Activated CD8-positive, alpha-beta memory T cell treated with anti-CD3 and anti-CD28 coated beads, Interleukin-2, amount 50 U/mL, for 24 hours (primary cell): ENCODE results near the gene PRRG2.

ENCODE experiments used
- DNase-seq: peaks from one replicate; pipeline ENCODE4 v3.0.0-alpha.2; 2020; ENCODE audit errors: extremely low read depth

Gene PRRG2

DNA sequence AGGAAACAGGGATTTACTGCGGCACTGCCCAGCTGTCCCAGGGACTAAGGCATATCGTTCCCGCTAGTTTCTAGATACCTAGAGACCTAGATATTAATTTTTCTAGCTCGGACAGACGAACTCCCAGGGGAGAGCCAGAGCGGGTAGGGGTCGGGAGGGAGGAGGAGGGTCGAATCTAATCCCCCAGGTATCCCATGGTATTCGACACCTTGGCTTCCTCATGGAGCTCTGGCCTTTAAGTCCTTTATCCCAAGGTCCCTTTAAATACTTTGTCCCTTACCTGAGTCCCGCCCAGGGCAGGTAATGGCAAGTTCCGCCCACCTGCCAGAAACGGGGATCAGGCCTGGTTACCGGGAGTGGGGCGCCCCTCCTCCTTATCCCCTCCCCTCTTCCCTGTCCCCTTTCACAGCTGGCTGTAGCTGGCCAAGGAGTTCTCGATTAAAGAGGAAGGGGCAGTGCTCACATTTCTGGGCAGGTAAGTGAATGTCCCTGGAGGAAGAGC, at the start of gene PRRG2:
Gene PRRG2 (plus strand): TSS at position 310 of the 502 bp plus-strand sequence. CDS start 1,904 bp downstream, outside the sequence.
- DNase-seq = no peak

DNA sequence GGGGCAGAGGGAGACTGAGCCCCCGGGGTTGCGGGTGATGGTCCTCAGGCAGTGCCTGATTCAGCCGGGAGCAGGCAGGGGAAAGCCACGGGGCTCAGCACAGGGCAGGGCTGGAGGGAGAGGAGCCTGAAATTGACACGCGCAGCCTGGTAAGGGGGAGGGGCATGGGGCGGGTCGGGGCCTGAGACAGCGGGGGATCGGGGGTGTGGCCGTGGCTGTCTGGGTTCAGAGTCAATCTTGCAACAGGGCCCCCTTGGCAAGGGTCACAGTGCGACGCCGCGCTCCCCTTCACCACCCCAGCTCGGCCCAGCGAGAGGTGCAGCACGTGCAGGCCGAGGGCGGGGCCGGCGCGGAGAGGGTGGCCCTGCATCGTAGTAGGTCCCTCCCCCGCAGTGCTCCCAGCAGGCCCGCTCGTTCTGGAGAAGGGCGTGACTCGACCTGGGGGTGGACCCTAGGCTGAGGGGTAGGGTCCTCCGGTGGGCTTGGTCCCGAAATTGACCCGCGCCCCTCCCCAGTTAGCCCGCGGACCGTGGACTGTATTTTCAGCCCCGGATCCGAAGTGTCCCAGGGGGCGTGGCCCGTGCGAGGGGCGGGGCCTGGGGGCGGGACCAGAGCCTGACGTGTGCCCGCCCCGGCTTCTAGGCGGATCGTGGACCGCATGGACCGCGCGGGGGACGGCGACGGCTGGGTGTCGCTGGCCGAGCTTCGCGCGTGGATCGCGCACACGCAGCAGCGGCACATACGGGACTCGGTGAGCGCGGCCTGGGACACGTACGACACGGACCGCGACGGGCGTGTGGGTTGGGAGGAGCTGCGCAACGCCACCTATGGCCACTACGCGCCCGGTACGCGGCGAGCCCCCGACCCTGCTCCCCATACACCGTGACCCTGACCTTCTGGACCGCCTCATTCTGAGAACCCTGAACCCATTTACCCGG, 47.3 kb upstream of the PRRG2 start:
- peak; percentile 37 for DNase-seq

DNA sequence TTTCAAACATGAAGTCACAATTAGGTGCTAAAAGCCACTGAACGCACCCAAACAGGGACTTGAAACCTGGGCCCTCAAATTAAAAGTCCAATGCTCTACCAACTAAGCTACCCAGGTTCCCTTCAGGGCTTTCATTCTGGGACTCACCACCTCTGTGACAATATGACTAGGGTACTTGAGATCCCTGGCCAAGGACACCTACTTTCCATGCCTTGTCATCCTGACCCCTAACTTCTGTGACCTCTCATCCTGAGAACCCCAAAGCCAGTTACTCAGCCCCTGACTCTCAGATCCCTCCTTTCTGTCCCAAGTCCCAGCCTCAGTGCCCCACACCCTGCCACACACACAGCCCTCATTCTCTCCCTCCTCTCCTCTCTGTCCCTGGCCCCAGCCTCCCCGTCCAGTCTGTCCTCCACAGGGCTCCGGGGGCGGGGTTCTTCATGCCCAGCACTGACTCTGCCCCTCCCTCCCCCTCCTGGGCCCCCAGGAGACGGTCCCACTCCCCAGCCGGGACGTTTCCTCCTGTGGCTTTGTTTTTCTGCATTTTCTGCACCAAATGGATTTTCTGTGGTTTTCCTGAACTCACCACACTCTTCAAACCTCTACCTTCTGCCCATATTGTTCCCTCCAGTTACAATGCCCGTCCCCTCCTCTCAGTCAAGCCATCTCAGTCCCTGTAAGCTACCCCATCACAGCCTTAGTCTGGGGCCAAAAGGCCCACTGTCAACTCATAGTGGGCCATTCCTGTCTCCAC, 46.3 kb upstream of the PRRG2 start:
- DNase-seq = no peak

DNA sequence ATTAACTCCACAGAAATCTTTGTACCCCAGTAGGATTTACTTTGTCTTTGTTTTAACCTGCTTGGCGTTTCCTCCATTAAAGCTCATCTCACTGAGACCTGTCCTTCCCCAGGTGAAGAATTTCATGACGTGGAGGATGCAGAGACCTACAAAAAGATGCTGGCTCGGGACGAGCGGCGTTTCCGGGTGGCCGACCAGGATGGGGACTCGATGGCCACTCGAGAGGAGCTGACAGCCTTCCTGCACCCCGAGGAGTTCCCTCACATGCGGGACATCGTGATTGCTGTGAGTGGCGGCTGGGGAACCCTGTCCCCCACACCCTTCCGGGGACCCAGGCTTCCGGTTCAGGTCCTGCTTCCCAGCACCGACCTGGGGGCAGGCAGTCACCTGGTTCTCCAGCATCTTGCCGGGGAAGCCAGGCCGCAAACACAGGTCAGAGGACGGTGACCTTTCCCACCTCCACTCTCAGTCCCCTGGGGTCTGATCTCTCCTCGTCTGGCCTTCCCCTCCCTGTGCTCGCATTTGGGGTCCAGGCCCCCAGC, 44.1 kb upstream of the PRRG2 start:
- DNase-seq = no peak

DNA sequence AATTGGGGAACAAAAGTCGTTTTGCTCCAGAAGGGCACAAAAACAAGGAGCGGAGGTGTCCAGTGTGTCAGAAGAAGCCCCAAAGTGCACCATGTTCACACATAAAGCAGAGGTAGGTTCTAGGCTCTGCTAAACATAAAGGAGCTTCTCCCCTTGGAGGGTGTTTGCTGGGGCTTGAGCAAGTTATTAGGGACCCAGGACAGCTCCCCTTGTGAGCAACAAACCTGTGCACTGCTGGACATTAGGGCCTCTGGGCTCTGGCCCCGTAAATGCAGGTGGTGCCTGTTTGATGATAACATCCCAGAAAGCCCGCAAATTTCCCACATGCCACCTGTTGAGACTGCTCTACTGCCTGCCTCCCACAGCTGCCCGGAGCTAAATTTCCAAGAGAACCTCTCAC, 42.5 kb upstream of the PRRG2 start:
- no peak for DNase-seq

DNA sequence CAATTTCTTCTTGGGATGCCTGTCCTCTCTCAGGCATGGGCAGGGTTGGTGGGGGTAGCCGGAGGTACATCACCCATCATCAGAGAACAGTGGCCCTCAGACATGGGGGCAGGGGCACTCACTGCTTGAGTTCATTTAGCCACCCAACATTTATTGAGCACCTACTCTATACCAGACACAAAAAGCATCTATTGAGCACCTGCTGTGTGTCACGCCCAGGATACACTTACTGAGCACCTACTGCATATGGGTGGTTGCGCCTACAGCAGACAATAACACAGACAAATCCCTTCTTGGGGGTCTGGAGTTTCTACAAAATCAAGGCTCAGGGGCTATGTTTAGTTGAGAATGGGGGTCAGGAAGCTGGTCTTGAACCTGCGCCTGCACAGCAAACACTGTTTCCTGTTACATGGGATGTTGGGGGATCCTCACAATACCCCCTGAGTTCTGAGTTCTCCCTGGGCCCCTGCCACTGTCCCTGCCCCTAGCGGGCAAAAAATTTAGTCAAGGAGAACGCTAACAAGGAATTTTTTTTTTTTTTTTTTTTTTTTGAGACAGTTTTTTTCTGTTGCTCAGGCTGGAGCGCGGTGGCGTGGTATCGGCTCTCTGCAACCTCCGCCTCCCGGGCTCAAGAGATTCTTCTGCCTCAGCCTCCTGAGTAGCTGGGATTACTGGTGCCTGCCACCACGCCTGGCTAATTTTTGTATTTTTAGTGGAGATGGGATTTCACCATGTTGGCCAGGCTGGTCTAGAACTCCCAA, 41.7 kb upstream of the PRRG2 start:
- no peak for DNase-seq

DNA sequence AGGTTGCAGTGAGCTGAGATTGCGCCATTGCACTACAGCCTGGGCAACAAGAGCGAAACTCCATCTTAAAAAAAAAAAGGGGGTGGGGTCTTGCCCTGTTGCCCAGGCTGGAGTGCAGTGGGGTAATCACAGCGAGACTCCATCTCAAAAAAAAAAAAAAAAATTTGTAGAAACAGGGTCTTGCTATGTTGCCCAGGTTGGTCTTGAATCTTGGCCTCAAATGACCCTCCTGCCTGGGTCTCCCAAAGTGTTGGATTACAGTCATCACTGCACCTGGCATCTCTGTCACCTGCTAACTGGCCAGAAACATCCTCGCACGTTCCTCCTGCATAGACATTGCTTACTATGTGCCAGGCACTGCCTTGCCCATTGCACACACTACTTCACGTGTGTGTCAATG, 39.2 kb upstream of the PRRG2 start:
- DNase-seq = no peak

DNA sequence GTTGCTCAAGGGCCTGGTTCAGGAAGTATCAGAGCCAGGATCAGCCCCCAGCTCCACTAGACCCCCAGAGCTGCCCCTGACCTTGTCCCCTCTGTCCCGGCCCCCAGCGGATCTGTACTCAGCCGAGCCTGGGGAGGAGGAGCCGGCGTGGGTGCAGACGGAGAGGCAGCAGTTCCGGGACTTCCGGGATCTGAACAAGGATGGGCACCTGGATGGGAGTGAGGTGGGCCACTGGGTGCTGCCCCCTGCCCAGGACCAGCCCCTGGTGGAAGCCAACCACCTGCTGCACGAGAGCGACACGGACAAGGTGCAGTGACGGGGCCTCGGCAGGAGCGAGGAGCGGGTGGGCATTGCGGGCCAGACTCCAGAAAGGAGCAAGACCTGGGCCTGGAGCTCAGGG, 38.7 kb upstream of the PRRG2 start:
- DNase-seq = no peak

DNA sequence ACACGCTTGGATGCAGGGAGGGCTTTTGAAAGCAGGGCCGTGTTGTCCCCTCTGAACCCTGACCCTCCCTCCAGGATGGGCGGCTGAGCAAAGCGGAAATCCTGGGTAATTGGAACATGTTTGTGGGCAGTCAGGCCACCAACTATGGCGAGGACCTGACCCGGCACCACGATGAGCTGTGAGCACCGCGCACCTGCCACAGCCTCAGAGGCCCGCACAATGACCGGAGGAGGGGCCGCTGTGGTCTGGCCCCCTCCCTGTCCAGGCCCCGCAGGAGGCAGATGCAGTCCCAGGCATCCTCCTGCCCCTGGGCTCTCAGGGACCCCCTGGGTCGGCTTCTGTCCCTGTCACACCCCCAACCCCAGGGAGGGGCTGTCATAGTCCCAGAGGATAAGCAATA, 38.1 kb upstream of the PRRG2 start:
- no peak for DNase-seq

DNA sequence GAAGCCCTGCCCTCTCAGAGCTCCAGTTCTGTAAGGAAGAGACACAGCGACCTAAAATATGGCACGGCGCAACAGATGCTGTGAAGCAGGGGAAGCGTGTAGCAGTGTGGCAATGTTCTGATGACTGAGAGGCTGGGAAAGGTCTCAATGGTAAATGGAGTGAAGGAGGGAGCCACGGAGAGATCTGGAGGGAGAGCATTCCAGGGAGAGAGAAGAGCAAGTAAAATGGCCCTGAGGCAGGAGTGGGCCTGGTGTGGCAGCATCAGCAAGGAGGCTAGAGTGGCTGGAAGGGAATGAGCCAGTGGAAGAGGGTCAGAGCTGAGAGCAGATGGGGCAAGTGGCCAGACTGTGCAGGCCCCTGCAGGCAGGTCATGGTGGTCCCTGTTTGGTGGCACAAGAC, 37.0 kb upstream of the PRRG2 start:
- DNase-seq = no peak

DNA sequence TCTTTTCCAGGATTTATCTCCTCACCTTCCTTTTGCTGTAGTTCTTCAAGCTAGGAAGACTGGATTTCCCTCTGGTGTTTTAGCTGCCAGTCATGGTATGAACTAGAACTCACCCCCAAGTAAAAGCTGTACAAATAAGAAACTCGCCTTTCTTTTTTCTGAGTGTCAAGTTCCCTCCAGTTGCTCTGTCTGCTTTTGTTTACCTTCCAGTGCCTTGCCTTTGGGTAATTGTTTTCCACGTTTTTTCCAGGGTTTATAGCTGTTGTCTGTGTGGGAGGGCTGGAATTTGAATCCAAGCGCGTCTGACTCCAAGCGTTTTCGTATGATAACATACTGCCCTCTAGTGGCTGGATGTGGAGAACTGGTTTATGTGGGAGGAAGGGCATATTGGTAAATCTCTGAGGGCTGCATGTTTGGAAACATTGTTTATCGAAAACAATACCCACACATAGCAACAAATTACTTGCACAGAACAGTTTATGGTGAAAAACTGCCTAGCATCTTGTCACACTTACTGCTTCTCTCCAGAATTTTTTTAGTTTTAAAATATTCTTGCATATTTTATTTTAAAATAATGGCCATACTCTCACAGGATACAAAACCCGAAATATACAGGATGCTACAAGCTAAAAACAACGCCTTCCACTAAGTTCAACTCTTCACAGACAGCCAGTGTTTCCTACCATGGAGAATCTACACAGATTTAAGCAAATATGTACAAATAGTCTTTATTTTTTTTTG, 34.1 kb upstream of the PRRG2 start:
- peak; percentile 47 for DNase-seq

DNA sequence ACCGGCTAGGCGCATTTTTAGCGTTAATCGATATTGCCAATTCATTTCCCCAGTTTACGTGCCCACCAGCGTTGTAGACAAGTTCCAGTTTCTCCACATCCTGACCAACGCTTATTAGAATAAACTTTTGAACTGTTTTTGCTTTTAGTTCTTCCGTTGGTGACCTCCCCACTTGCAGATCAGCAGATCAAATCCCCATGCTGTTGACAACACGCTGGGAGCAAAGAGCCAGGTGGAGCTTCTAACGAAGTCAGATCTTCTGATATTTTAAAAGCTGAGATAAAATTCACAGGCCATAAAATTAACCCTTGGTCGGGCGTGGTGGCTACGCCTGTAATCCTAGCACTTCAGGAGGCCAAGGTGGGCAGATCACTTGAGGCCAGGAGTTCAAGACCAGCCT, 32.1 kb upstream of the PRRG2 start:
- DNase-seq = no peak

DNA sequence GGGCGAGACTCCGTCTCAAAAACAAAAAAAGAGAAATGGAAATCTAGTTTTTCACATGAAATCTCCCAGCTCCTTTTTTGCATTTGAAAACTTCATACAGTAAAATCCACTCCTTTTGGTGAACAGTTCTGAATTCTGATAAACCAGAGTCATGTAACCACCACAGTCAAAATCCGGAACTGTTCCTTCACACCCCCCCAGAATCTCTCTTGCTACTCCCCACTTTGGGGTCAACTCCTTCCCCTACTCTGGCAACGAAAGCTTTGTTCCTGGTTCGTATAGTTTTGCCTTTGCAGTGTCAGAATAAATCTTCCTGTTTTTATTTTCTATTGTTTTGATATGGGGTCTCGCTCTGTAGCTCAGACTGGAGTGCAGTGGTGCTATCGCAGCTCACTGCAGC, 29.6 kb upstream of the PRRG2 start:
- DNase-seq = no peak

DNA sequence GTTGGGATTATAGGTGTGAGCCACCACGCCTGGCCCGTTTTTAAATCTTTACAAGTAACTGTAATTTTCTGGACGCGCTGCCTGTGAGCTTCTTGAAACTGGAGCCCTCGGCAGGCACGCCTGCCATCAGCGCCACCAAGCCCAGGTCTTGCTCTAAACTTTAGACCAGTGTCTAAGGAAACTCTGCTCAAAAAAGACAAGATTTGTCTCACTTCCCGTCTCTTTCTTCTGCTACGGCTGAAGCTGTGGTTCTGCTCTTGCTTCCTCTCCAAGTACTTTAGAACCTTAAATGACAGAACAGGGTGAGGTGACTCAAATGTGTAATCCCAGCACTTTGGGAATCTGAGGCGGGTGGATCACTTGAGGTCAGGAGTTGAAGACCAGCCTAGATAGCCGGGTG, 28.4 kb upstream of the PRRG2 start:
- DNase-seq = no peak

DNA sequence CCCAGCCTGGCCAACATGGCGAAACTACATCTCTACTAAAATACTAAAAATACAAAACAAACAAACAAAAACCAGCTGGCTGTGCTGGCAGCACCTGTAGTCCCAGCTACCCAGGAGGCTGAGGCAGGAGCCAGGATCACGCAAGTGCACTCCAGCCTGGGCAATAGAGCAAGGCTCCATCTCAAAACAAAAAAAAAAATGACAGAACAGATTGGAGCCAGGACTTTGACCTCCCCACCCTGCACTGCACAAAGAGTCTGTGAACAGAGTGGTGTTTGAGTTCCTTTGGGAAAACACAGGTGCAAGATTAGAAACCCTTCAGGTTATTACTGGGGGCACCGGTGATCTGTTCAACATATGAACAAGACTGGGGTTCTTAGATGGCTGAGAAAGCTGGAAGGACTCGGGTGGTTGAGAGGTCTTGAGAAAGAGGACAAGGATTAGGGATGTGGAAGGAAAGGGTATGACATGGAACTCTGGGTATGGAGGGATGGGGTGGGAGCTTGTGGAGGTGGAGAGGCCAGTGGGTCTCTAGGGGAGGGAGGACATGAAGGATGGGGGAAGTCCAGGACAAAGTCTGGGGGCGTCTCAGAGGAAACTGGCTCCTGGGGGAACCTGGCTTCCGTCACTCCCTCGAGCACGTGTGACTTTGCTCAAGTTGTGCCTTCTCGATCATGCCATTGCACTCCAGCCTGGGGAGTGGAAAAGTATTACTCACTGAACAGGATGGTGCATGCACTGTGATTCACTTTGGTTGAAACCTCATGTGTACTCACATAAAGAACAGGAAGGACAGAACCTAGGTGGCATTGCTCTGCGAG, 27.5 kb upstream of the PRRG2 start:
- DNase-seq = no peak

DNA sequence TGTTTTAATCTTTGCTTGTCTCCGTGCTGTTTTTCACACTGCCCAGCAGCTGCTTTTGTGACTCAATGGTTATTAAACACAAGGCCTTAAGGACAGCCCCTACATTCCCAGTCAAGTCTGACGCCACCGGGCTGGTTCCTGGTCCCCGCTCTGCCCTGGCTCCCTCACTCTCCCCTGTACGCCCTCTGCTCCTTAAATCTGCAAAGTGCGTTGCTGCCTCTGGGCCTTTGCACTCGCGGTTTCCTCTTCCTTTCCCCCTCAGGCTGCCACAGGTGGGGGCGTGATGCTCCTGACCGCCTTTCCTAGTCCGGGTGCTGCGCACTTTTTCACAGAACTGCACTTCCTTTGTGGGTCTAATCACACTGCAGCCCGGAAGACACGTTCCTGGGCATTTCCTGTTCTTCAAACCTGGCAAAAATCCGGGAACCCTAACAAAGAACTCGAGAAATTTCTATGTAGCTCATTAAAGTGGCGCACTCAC, 26.4 kb upstream of the PRRG2 start:
- DNase-seq = no peak

DNA sequence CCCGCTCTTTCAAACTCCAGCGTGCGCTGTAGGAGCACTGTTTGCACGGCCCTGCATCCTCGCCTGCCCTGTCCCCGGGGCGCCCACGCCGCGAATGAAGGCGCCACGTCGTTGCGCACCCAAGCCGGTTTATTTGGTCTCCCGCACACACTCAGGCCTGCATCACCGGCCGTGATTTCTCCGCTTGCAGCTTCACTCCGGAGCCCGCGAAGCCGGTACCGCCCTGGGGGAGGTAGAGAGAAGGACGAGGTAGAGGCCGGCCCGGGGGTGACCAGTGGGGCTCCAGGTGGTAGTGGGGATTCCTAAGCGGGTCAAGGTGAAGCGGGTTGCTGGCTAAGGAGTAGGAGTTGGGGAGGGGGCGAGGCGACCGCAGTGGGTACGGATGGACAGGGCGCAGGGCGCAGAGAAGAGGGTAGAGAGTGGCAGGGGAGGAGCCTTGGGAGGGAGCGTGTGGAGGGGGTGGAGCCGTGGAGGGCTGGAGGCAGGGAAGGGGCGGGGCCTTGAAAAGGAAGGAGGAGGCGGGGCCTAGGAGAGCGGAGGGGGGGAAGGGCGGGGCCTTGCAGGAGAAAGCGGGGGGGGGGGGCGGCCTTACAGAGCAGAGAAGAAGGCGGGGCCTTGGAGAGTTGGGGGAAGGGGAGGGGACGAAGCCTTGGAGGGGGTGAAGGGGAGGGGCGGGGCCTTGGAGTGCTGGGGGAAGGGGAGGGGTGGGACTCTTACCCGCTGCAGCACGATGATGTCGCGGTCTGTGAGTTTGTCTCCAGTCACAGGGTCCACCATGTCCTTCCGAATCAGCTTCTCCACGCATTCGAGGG, 25.3 kb upstream of the PRRG2 start:
- DNase-seq = peak; percentile 46

DNA sequence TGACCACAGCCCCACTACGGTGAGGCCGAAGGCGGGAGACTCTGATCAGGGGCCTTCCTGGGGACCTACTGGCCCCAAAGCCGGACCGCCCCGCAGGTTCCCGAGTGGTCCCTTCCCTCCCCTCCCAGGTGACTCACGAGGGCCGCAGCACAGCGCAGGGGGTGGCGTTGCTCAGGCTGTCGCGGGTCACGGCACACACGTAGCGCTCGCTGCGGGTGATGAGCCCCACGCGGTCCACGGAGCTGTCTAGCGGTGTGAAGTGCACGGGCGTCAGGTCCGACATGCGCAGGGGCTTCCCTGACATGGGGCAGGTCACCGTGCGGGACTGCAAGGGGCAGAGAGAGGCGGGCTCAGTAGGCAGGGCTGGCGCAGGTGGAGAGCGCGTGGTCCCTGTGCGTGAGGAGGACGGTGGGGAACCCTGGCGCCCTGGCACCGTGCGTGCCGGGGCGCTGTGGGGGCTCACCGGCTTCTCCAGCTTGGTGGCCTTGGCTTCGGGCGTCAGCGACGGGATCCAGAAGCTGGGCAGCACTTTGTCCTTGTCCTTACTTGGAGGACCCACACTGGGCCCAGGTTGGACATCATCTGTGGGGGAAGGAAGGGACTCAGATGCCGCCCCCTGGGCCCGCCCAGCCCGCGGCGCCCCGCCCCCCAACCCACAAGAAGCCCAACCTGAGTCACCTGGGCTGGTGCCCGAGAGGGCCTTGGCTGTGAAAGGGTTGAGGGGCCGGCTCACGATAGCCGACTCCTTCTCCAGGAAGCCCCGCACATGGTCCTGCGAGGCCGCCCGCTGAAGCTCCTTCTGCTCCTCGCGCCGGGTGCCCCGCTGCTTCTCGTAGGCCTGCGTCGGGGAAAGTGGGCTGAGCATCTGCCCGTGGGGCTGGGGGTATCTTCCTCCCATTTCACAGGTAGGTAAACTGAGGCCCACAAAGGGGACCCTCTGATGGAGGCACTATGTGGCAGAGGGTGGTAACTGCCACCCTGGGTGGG, 24.4 kb upstream of the PRRG2 start:
- no peak for DNase-seq
